GM12878 (cell line): ENCODE measurements around the gene PHB1. TPM values are rescaled to one million over a fixed set of nuclear protein-coding genes. Genes with fewer than 3 reads are reported as not detected.
A peak's percentile ranks its signal among the peaks of the same experiment; 100 is the strongest.

Experiments used
- ATAC-seq: fragments of 200-7000 bp; cut with Tn5 transposase; 3 replicates; pipeline ENCODE4 v1.9.1; 2020; ENCODE audit warnings: mild to moderate bottlenecking, moderate library complexity
- BruUV-seq: library from RNA; stranded (reverse); fragments of 400-500 nt; replicated peaks from 2 replicates; lab custom pipeline; 2021; lab: Mats Ljungman, UMichigan
- CTCF ChIA-PET: fragments of 300-600 bp; sonication (Branson Sonifier 250); formaldehyde crosslinking; extraction: SDS; loops from one replicate; lab custom pipeline; 2021; ENCODE audit warnings: inconsistent platforms; lab: Yijun Ruan, JAX
- POLR2A ChIA-PET: fragments of 350-600 bp; formaldehyde crosslinking; extraction: SDS; loops from one replicate; lab custom pipeline; 2021; ENCODE audit warnings: inconsistent platforms; lab: Charles Lee
- RAD21 ChIA-PET: fragments of 300-600 bp; sonication (Branson Sonifier 250); formaldehyde crosslinking; loops from one replicate; lab custom pipeline; 2023; ENCODE audit warnings: antibody characterized with exemption; ENCODE audit not compliant: unreplicated experiment; lab: Charles Lee
- SMC1A ChIA-PET: fragments of 300-600 bp; sonication (Branson Sonifier 250); formaldehyde crosslinking; loops from one replicate; lab custom pipeline; 2023; ENCODE audit not compliant: unreplicated experiment, uncharacterized antibody; lab: Charles Lee
- DNase-seq: peaks from one replicate; pipeline ENCODE4 v3.0.0-alpha.2; 2011; ENCODE audit warnings: low read depth, low spot score
- FAIRE-seq: peaks from 3 replicates; lab custom pipeline; 2011; peaks lifted over from hg19 to GRCh38; lab: Jason Lieb, UNC
- H2AFZ ChIP-seq: 2 replicates; pipeline ENCODE4 v1.6.0; 2011; ENCODE audit warnings: low read depth, low read length, control low read depth; ENCODE audit not compliant: control insufficient read depth
- H3K27ac ChIP-seq: 2 replicates; pipeline ENCODE4 v1.5.1; 2011; ENCODE audit warnings: control low read depth; ENCODE audit not compliant: control insufficient read depth, insufficient read depth
- H3K27me3 ChIP-seq, 2 experiments: replicated peaks in 1 of 2; 2 replicates each; pipeline versions ENCODE4 v1.6.0 to v1.6.1; 2011; ENCODE audit warnings: low read length in 1 of 2; ENCODE audit not compliant: control insufficient read depth in 2 of 2, insufficient read depth in 2 of 2
- H3K36me3 ChIP-seq, 2 experiments: 2 replicates each; pipeline ENCODE4 v1.5.1; 2011; ENCODE audit warnings: low read length in 1 of 2; ENCODE audit not compliant: control insufficient read depth in 2 of 2, insufficient read depth in 2 of 2
- H3K4me1 ChIP-seq: 2 replicates; pipeline ENCODE4 v1.6.1; 2011; ENCODE audit warnings: mild to moderate bottlenecking, low read length, moderate library complexity, mixed read lengths; ENCODE audit not compliant: control insufficient read depth, insufficient read depth
- H3K4me2 ChIP-seq: 2 replicates; pipeline ENCODE4 v1.6.0; 2011; ENCODE audit warnings: control low read depth; ENCODE audit not compliant: control insufficient read depth, insufficient read depth
- H3K4me3 ChIP-seq: fragments of 200-600 bp; sonication (generic); 2 replicates; pipeline ENCODE4 v1.5.1; 2016
- H3K79me2 ChIP-seq: 2 replicates; pipeline ENCODE4 v1.6.0; 2011; ENCODE audit warnings: low read length; ENCODE audit not compliant: control insufficient read depth, insufficient read depth
- H3K9ac ChIP-seq: 2 replicates; pipeline ENCODE4 v1.8.0; 2011; ENCODE audit warnings: low read length, control low read depth, mixed read lengths; ENCODE audit not compliant: control insufficient read depth, insufficient read depth
- H3K9me3 ChIP-seq: replicated peaks from 3 replicates; pipeline ENCODE4 v1.5.1; 2011; ENCODE audit warnings: mild to moderate bottlenecking, low read length; ENCODE audit not compliant: control insufficient read depth, insufficient read depth
- H4K20me1 ChIP-seq: 2 replicates; pipeline ENCODE4 v1.6.0; 2011; ENCODE audit not compliant: control insufficient read depth, insufficient read depth
- CBFB ChIP-seq: IDR thresholded peaks from 2 replicates; pipeline ENCODE4 v1.6.1; 2016; ENCODE audit warnings: antibody characterized with exemption, low read depth
- CHD1 ChIP-seq: IDR thresholded peaks from 2 replicates; pipeline ENCODE4 v1.6.1; 2012; ENCODE audit warnings: low read depth, low read length, improper control_type of control experiment
- CREB1 ChIP-seq: IDR thresholded peaks from 2 replicates; pipeline ENCODE4 v1.6.1; 2012; ENCODE audit warnings: low read depth, mild to moderate bottlenecking, inconsistent platforms
- PAX8 ChIP-seq: fragments of 450-650 bp; IDR thresholded peaks from 2 replicates; pipeline ENCODE4 v1.6.1; 2017; ENCODE audit warnings: mild to moderate bottlenecking, moderate library complexity
- SMARCA5 ChIP-seq: fragments of 450-650 bp; IDR thresholded peaks from 2 replicates; pipeline ENCODE4 v1.6.1; 2017; ENCODE audit warnings: mild to moderate bottlenecking
- SMC3 ChIP-seq: IDR thresholded peaks from 2 replicates; pipeline ENCODE4 v1.6.1; 2011; ENCODE audit warnings: low read length, improper control_type of control experiment, borderline replicate concordance
- TBL1XR1 ChIP-seq: IDR thresholded peaks from 2 replicates; pipeline ENCODE4 v1.6.1; 2012; ENCODE audit warnings: low read depth, low read length, improper control_type of control experiment
- TCF12 ChIP-seq: IDR thresholded peaks from 2 replicates; pipeline ENCODE4 v1.6.1; 2011; ENCODE audit warnings: low read depth, mild to moderate bottlenecking, low read length
- WGBS: methylation state at CpG from one replicate; pipeline ENCODE4 v1.1.6; 2016; ENCODE audit warnings: low lambda C conversion rate; ENCODE audit not compliant: insufficient replicate concordance, insufficient coverage; ENCODE audit errors: missing lambda C conversion rate; 5-methylcytosine and 5-hydroxymethylcytosine counted together
- in situ Hi-C: fragments of 300-500 bp; cut with MboI; formaldehyde crosslinking; loops from 9 replicates; pipeline ENCODE4 v1.14.3; 2018; ENCODE audit warnings: mixed read lengths
- intact Hi-C: fragments of 100-400 bp; cut with micrococcal nuclease; formaldehyde crosslinking; loops from one replicate; pipeline ENCODE4 v1.14.2; 2022; ENCODE audit not compliant: unreplicated experiment
- polyA plus RNA-seq, 11 experiments: library from polyadenylated mRNA; depleted of rRNA in 4 of 11; unstranded in 6 of 11; stranded (reverse) in 5 of 11; fragments of >200 nt; fragmentation: Nextera tagmentation in 4 of 11; fragmentation: Illumina TruSeq in 1 of 11; extraction: Ambion mirVana in 4 of 11; extraction: Trizol in 1 of 11; gene quantifications; 1 replicate in 1 of 11; 2 replicates in 10 of 11; pipeline versions ENCODE4 v1.2.1 to v1.2.3, GENCODE V29; 2011 to 2016; ENCODE audit warnings: inconsistent platforms in 2 of 11, missing spikeins in 2 of 11, low read depth in 1 of 11
- total RNA-seq, 4 experiments: library from RNA; depleted of rRNA in 3 of 4; stranded (reverse); fragments of >200 nt in 3 of 4; fragmentation: Illumina TruSeq in 1 of 4; extraction: Trizol in 1 of 4; gene quantifications; 2 replicates each; pipeline versions ENCODE4 v1.2.1 to v1.2.3, GENCODE V29; 2013 to 2021
- TF ChIP-seq, protein P1 (sequence below): IDR thresholded peaks from 2 replicates; pipeline ENCODE4 v1.6.1; 2011; ENCODE audit warnings: borderline replicate concordance, low read depth, mild to moderate bottlenecking, moderate library complexity, mixed read lengths, low read length; ENCODE audit not compliant: insufficient read depth; ENCODE audit errors: extremely low read length
- TF ChIP-seq, protein P2 (sequence below), 3 experiments: IDR thresholded peaks in 2 of 3; conservative IDR thresholded peaks in 1 of 3; 2 replicates each; pipeline ENCODE4 v1.5.1; 2011; ENCODE audit warnings: low read depth in 3 of 3, low read length in 3 of 3, mild to moderate bottlenecking in 3 of 3, control low read depth in 2 of 3, moderate library complexity in 2 of 3, inconsistent platforms in 1 of 3, mixed read lengths in 1 of 3; ENCODE audit not compliant: control insufficient read depth in 2 of 3, insufficient read depth in 1 of 3; ENCODE audit errors: extremely low read depth in 1 of 3

PHB1 gene
- total and polyA plus RNA-seq, 10 of the 15 experiments (the other 5 are each of a cell fraction or from before 2014, with no cell fraction given), result 117 to 466 (median 248) TPM

GRCh38 chr17:49409066-49409465, 5.6 kb downstream of the PHB1 start:
- ChIA-PET CTCF (interaction anchor here (0.5 to 6.6 kb wide), 8 partner anchors 11 to 517 kb away, joined by 3 to 119 read pairs (median 6); no protein-coding TSS in a partner anchor), RAD21 (interaction anchor here (1.0 to 2.0 kb wide), 3 partner anchors 148 to 307 kb away, joined by 3 to 27 read pairs (median 5); no protein-coding TSS in a partner anchor), SMC1A (interaction anchor here (0.7 to 2.3 kb wide), 5 partner anchors 11 to 589 kb away, joined by 3 to 21 read pairs (median 4); no protein-coding TSS in a partner anchor), POLR2A (no interaction called here)
- DNase-seq (no peak), ATAC-seq (no peak), FAIRE-seq (no peak)
- H3K4me1 ChIP-seq, result peaks cover 9% of the 10 kb centered on the region
- no peaks in the 10 kb centered on the region for H3K9me3 ChIP-seq
- BruUV-seq, result no TSS peak
- H3K27ac ChIP-seq, result no peak overlapping the region
- WGBS, result 90% methylated on average over 14 of the region's 14 CpGs
- peaks cover 24 to 38% of the 10 kb centered on the region in 2 experiments for H3K36me3 ChIP-seq
- H3K9ac ChIP-seq, result no peak overlapping the region
- in situ Hi-C loops, result loop anchor here (5.0 to 10.0 kb wide), 2 partner anchors 146 to 288 kb away; no protein-coding TSS in a partner anchor
- no peaks in the 10 kb centered on the region for H3K27me3 ChIP-seq
- H3K4me2 ChIP-seq, result no peak overlapping the region
- no peak overlapping the region for H2AFZ ChIP-seq
- no peak for TF ChIP-seq CBFB
- TF ChIP-seq CHD1, result no peak
- H3K4me3 ChIP-seq, result no peak overlapping the region
- peaks cover 11% of the 10 kb centered on the region for H3K79me2 ChIP-seq
- intact Hi-C loops, result loop anchor here (2.0 kb wide), 1 partner anchor 140 kb away; no protein-coding TSS in a partner anchor
- no peaks in the 10 kb centered on the region for H4K20me1 ChIP-seq

DNA sequence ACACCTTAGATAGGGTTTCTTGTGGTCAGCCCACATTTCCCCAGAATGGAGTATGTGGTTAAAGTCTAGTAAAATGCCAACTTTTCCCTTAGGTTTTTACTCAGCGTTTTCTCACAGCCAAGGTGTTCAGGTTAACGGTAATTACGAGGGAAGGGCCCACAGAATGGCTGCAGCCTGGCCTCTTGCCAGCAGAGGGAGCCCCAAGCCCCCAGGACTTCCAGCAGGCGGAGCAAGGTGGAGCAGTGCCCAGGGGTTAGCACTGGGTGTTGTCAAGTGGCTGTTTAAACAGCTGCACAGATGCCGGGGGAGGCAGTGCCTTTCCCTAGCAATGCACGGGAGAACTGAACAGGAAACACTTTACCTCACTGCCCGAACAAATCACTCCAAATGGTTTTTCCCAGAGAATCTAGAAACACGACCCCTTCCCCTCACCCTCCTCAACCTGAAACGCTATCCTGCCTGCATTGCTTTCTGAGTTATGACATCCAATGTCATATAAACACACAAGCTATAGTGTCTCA, 6.6 kb downstream of the PHB1 start:
- no TSS peak for BruUV-seq
- TF ChIP-seq SMARCA5, result peak; percentile 53; the same call in 1 of the 2 replicates
- no peak for TF ChIP-seq TBL1XR1
- TF ChIP-seq PAX8, result no peak
- TF ChIP-seq, protein P1, sequence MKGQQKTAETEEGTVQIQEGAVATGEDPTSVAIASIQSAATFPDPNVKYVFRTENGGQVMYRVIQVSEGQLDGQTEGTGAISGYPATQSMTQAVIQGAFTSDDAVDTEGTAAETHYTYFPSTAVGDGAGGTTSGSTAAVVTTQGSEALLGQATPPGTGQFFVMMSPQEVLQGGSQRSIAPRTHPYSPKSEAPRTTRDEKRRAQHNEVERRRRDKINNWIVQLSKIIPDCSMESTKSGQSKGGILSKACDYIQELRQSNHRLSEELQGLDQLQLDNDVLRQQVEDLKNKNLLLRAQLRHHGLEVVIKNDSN, result no peak
- TF ChIP-seq CREB1, result 0 out of 2 replicates have a peak, but pooled peaks have one; percentile 12
- TF ChIP-seq, protein P2, sequence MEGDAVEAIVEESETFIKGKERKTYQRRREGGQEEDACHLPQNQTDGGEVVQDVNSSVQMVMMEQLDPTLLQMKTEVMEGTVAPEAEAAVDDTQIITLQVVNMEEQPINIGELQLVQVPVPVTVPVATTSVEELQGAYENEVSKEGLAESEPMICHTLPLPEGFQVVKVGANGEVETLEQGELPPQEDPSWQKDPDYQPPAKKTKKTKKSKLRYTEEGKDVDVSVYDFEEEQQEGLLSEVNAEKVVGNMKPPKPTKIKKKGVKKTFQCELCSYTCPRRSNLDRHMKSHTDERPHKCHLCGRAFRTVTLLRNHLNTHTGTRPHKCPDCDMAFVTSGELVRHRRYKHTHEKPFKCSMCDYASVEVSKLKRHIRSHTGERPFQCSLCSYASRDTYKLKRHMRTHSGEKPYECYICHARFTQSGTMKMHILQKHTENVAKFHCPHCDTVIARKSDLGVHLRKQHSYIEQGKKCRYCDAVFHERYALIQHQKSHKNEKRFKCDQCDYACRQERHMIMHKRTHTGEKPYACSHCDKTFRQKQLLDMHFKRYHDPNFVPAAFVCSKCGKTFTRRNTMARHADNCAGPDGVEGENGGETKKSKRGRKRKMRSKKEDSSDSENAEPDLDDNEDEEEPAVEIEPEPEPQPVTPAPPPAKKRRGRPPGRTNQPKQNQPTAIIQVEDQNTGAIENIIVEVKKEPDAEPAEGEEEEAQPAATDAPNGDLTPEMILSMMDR (IDR thresholded peaks at IDR 0.05 in 2 of 3, conservative IDR thresholded peaks at IDR 0.05 in 1 of 3; ENCODE audit: control insufficient read depth in 2 of 3, extremely low read depth in 1 of 3, insufficient read depth in 1 of 3, low read depth in 3 of 3, low read length in 3 of 3), result peak; percentile 96 to 99 (median 98)
- TF ChIP-seq SMC3, result peak; percentile 76; the same call in 1 of the 2 replicates
- TF ChIP-seq TCF12, result 0 out of 2 replicates have a peak, but pooled peaks have one; percentile 24

More for the DNA sequence above, 6.6 kb downstream of the PHB1 start:
- ATAC-seq (peak; percentile 100), FAIRE-seq (peak; percentile 81), DNase-seq (no peak)
- 21% methylated on average over 9 of the region's 9 CpGs for whole genome bisulfite sequencing
- ChIA-PET POLR2A (interaction anchor here (0.6 kb wide), 1 partner anchor 286 kb away, joined by 4 read pairs; no protein-coding TSS in a partner anchor), CTCF (interaction anchor here (0.6 to 6.6 kb wide), 31 partner anchors 10 to 592 kb away, joined by 3 to 119 read pairs (median 4); partner anchors contain the start of genes ABI3, GNGT2 and ZNF652), RAD21 (interaction anchor here (0.7 to 2.0 kb wide), 3 partner anchors 92 to 160 kb away, joined by 3 to 27 read pairs (median 3); no protein-coding TSS in a partner anchor), SMC1A (interaction anchor here (0.7 to 2.3 kb wide), 7 partner anchors 9 to 590 kb away, joined by 3 to 21 read pairs (median 4); no protein-coding TSS in a partner anchor)
- in situ Hi-C loops (loop anchor here (5.0 to 10.0 kb wide), 2 partner anchors 147 to 289 kb away; no protein-coding TSS in a partner anchor), intact Hi-C loops (loop anchor here (1.0 to 2.0 kb wide), 2 partner anchors 141 to 148 kb away; no protein-coding TSS in a partner anchor)
- peaks cover 2% of the 10 kb centered on the region; the same call in 1 of the 2 replicates for H3K79me2 ChIP-seq
- H3K36me3 ChIP-seq, result peaks cover 28 to 41% of the 10 kb centered on the region in 2 experiments
- no peak overlapping the region for H3K27ac ChIP-seq
- H3K9ac ChIP-seq, result no peak overlapping the region
- H3K9me3 ChIP-seq, result no peaks in the 10 kb centered on the region
- no peaks in the 10 kb centered on the region for H4K20me1 ChIP-seq
- H3K27me3 ChIP-seq, result no peaks in the 10 kb centered on the region
- no peak overlapping the region for H3K4me3 ChIP-seq
- peaks cover 10% of the 10 kb centered on the region for H3K4me1 ChIP-seq
- H2AFZ ChIP-seq, result no peak overlapping the region
- H3K4me2 ChIP-seq, result no peak overlapping the region; the same call in 1 of the 2 replicates
